GM12874 (cell line): ENCODE data around the gene ALOXE3.
A peak's percentile ranks its signal among the peaks of the same experiment; 100 is the strongest.

ENCODE experiments used
- TF ChIP-seq, protein P1 (sequence below): IDR thresholded peaks from 2 replicates; pipeline ENCODE4 v1.5.1; 2011; ENCODE audit warnings: low read depth, mild to moderate bottlenecking, control low read depth, low read length, moderate library complexity; ENCODE audit not compliant: insufficient read depth

The ALOXE3 gene

DNA sequence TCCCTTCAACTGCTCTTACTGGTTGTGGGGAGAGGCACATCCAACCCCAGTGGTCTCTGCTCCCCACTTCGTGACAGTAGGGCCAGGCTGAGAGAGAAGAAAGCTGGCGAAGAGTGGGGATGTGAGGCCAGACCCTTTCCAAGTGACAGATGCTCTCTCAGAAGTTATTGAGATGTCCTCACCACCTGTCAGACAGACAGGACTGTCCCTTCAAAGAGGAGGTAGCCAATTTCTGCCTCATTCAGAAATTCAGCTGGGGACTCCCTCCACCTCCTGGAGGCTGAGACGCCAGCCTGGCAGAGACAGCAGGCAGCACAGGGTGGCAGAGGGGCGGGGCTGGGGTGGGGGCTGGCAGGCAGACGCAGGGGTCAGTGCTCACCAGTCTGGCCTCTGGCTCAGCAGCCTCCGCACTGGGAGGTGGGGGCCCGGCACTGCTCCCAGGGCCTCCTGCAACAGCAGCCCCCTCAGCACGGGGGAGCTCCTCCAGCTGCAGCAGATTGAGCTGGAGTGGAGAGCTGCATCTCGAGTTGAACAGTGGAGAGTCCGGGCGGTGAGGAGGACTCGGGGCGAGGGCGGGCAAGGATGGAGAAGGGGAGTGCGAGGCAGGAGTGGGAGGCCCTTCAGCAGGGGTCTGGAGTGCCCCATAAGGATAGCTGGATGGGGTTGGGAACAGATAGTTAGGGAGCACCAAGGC, 24.7 kb upstream of the ALOXE3 start:
- TF ChIP-seq, protein P1, sequence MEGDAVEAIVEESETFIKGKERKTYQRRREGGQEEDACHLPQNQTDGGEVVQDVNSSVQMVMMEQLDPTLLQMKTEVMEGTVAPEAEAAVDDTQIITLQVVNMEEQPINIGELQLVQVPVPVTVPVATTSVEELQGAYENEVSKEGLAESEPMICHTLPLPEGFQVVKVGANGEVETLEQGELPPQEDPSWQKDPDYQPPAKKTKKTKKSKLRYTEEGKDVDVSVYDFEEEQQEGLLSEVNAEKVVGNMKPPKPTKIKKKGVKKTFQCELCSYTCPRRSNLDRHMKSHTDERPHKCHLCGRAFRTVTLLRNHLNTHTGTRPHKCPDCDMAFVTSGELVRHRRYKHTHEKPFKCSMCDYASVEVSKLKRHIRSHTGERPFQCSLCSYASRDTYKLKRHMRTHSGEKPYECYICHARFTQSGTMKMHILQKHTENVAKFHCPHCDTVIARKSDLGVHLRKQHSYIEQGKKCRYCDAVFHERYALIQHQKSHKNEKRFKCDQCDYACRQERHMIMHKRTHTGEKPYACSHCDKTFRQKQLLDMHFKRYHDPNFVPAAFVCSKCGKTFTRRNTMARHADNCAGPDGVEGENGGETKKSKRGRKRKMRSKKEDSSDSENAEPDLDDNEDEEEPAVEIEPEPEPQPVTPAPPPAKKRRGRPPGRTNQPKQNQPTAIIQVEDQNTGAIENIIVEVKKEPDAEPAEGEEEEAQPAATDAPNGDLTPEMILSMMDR: no peak

DNA sequence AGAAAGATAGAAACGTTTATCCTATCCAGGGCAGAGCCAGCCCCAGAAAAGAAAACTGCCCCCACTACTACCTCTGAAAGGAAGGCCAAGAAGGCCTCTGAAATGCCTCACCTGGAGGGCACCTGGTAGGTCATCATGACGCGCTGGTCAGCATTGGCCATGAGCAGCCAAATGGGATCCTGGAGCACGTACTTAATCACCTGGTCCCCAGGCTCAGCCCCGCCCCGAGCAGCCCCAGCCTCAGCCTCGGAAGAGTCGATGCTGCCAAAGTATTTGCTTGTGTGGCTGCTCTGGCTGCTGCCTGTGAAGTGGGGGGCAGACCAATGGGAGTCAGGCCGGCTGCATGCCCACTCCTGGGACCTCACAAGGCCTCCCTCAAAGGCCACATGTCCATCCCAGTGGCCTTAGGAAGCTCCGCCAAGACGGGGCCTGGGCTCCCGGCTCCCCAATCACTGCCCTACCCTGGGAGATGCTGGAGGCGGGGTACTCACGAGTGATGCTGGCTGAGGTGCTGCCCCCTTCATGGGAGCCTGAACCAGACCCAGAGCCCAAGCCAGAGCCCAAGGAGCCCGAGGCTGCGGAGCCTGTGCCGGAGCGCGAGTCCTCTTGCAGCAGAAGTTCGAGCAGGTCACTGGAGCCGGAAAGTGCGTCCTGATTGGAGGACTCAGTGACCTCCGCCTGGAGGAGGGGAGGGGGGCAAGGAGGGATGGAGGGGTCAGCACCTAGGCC, 24.0 kb upstream of the ALOXE3 start:
- TF ChIP-seq, protein P1: no peak

DNA sequence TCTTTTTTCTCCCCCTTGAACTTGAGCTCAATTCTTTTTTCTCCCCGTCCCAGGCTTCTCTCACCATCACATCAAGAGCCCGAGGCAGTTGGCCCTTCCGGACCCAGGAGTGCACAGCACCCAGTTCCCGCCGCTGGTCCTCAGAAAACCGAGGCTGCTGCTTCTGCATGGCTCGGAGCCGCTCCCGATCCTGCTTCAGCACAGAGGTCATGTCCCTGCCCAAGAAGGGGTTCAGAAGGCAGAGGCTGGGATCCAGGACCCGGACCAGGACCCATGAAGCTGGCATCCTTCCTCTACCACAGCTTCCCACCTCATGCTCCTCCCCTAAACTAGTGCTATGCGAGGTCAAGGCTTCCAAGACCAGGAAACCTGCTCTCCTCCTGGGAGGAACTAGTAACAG, 23.4 kb upstream of the ALOXE3 start:
- TF ChIP-seq, protein P1: no peak

DNA sequence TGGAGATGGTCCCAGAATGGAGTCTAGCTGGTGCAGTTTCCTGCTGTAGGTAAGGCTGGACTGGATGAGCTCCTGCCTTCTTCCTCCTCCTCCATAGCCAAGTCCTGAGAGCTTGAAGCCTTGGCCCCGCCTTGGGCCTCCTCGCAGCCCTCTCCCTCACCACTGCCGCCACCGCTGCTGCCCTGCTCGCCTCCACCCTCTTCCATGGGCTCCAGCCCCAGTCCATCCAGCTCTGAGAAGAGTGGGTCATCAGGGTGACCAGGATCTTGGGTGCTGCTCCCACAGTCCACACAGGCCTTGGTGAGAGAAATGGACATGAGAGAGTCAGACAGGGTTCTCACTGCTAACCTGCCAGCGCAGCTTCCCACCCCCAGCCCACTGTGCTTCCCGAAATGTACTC, 22.7 kb upstream of the ALOXE3 start:
- TF ChIP-seq, protein P1: no peak

DNA sequence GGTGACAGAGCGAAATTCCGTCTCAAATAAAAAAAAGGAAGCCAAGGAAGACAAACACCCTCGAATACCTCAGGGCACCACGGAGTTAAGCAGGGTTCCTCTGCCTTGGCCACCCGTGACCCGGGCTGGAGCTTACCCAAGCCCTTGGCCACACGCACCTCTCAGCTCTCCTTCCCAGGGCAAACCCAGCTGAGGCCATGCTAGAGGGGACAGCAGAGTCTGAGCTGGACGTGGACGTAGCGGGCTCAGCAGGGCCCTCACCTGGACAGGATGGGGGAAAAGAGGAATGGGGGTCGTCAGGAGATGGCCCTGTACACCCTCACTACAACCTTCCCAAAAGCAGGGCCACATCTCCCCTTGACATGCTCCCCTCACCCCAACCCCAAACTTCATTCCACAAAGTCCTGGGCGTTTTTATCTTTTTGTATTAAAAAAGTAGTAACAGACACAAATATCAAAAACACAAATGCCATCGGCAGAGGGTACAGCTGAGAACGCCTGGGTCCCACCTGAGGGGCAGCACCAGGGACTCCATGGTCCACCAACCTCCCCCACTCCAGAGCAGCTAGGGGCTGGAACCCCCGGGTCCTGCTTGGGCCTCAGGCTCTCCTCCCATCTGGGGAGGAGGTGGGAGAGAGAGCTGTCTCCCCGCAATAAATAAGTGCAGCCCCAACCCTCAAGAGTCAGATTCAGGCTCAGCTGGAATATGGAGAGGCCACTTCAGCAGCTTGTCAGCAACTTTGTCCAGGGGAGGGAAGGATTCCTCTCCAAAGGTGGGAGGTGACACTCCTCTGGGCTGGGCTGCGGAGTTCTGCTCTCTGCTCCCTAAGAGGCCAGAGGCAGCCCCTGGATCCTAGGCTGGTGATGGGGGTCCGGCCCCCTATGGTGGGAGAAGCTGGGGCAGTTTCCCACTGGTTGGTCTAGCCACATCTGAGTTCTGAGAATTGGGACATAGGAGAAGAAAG, 22.0 kb upstream of the ALOXE3 start:
- TF ChIP-seq, protein P1: no peak

DNA sequence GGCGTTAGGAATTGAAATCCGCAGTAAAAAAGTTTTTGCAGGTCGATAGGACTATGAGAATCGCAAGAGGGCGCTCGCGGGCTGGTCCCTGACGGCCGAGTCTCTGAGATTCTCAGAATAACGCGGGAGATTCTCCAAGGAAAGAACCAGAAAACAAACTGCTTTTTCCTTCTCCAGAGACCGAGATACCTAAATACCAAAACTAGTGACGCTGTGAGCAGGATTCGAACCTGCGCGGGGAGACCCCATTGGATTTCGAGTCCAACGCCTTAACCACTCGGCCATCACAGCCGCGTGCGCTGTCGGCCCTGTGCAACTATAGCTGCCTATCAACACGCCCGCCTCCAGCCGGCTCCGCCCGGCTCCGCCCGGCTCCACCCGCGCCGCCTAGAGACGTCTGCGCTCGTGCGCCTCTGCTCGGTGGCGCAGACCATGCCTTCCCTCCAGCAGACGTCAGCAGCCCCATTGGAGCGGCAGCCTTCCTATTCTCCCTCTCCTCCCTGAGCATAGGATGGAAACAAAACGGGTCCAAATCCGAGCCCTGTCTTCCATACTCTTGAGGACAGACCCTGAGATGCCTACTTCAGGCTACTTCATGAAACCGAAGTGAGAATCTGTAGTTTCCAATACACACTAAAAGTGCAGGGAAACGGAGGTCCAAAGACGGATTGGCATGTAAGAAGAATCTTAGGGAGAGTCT, 20.5 kb upstream of the ALOXE3 start:
- TF ChIP-seq, protein P1: peak; percentile 86

DNA sequence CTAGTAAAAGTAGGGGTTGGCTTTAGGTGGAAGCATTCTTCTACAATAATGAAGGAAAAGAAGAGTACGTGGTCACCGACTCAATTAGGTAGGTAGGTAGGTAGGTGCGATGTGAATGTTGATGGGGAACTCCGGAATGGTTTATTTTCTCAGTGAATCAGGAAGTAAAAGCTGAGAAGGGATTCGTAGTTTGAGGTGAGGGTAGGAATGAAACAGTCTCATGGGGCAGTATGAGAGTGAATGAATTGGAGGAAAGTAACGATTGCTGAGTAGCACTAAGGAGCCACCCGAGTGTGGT, 20.0 kb upstream of the ALOXE3 start:
- TF ChIP-seq, protein P1: no peak
